Karpas-422 (cell line): Measurements from ENCODE around the gene ABCB9. TPM values are rescaled to one million over a fixed set of nuclear protein-coding genes. Genes with fewer than 3 reads are reported as not detected.

Source experiments
- DNase-seq: peaks from one replicate; pipeline ENCODE4 v3.0.0-alpha.2; 2015
- H2AFZ ChIP-seq: fragments of 200-600 bp; sonication (generic); 2 replicates; pipeline ENCODE4 v1.6.1; 2014; ENCODE audit warnings: antibody characterized with exemption, low read length, mixed read lengths
- H3K27ac ChIP-seq: fragments of 200-600 bp; sonication (generic); 2 replicates; pipeline ENCODE4 v1.5.1; 2014; ENCODE audit warnings: mild to moderate bottlenecking, low read length, moderate library complexity
- H3K27me3 ChIP-seq: fragments of 200-600 bp; sonication (generic); 2 replicates; pipeline ENCODE4 v1.6.1; 2014; ENCODE audit warnings: low read length, mixed read lengths
- H3K36me3 ChIP-seq: fragments of 200-600 bp; sonication (generic); 2 replicates; pipeline ENCODE4 v1.6.1; 2014; ENCODE audit warnings: low read length, mixed read lengths; ENCODE audit not compliant: insufficient read depth
- H3K4me1 ChIP-seq: fragments of 200-600 bp; sonication (generic); 2 replicates; pipeline ENCODE4 v1.6.1; 2014; ENCODE audit warnings: mild to moderate bottlenecking, low read length, mixed read lengths
- H3K4me2 ChIP-seq: fragments of 200-600 bp; sonication (generic); 2 replicates; pipeline ENCODE4 v1.6.1; 2014; ENCODE audit warnings: low read length, low read depth, mild to moderate bottlenecking; ENCODE audit not compliant: poor library complexity, severe bottlenecking
- H3K4me3 ChIP-seq: fragments of 200-600 bp; sonication (generic); 2 replicates; pipeline ENCODE4 v1.5.1; 2014; ENCODE audit warnings: mild to moderate bottlenecking, antibody characterized with exemption, low read length, mixed read lengths
- H3K79me2 ChIP-seq: fragments of 200-600 bp; sonication (generic); 2 replicates; pipeline ENCODE4 v1.6.1; 2014; ENCODE audit warnings: mild to moderate bottlenecking, low read length, mixed read lengths
- H3K9ac ChIP-seq: fragments of 200-600 bp; sonication (generic); 2 replicates; pipeline ENCODE4 v1.6.0; 2014; ENCODE audit warnings: low read length
- H3K9me2 ChIP-seq: fragments of 200-600 bp; sonication (generic), shearing (Covaris generic); replicated peaks from 2 replicates; pipeline ENCODE4 v1.6.0; 2014; ENCODE audit warnings: mild to moderate bottlenecking, low read length, moderate library complexity; ENCODE audit not compliant: insufficient read depth
- H3K9me3 ChIP-seq: fragments of 300-700, 200-600 bp; sonication (generic); 2 replicates; pipeline ENCODE4 v1.6.1; 2014; ENCODE audit warnings: low read length, mixed read lengths
- H4K20me1 ChIP-seq: fragments of 200-600 bp; sonication (generic); 2 replicates; pipeline ENCODE4 v1.6.1; 2014; ENCODE audit warnings: mild to moderate bottlenecking, antibody characterized with exemption, low read length, low read depth; ENCODE audit not compliant: insufficient read depth
- total RNA-seq: library from RNA; depleted of rRNA; stranded (reverse); fragments of >200 nt; shearing (Covaris generic); gene quantifications from 2 replicates; pipeline ENCODE4 v1.2.3, GENCODE V29; 2014; ENCODE audit warnings: low replicate concordance

The ABCB9 gene
- total RNA-seq, 1 experiment from 2014 or later: 1.5 TPM

DNA sequence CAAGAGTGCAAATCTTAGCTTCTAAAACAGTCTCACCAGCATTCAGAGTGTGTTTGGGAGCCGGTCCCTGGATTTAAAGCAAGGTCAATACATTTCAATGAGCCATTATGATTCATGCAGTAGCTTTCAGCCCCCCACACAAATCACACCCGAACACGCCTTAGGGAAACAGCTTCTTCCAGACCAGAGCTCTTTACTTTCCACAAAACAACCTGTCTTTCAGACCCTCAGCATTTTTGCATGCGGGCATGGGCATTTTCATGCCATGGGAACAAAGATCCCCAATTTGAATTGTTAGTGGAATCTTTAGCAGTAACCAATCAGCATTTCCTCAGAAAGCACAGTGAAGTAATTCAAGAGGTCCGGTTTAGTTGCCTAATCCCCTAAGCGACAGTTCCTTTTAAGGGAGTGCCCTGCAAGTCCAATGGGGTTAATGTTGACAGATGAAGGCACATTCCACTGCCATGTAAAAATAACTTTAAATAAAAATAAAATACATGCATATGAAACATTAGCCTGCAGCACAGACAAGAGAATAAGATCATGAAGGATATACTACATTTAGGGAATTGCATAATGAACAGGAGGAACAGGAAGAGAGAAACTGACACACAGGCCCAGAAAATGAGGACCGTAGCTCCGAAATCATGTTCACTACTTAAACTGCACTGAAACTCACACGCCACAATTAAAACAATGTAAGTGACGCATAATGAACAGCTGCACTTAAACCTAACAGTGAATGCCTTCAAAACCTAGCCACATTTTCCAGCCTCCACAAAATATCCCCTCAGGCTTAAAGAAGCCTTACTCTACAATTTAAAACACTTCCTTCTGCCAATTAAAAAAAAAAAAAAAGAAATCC is 74.4 kb downstream of the ABCB9 start:
- Histone ChIP-seq H3K79me2 (no peaks in the 10 kb centered on the region), H3K27me3 (no peaks in the 10 kb centered on the region), H3K4me3 (no peak overlapping the region), H3K36me3 (no peaks in the 10 kb centered on the region), H3K9ac (no peak overlapping the region), H3K9me3 (no peaks in the 10 kb centered on the region), H3K4me2 (no peak overlapping the region), H4K20me1 (no peaks in the 10 kb centered on the region), H2AFZ (no peak overlapping the region), H3K27ac (no peak overlapping the region), H3K4me1 (peaks cover 22% of the 10 kb centered on the region), H3K9me2 (no peaks in the 10 kb centered on the region)
- no peak for DNase-seq

DNA sequence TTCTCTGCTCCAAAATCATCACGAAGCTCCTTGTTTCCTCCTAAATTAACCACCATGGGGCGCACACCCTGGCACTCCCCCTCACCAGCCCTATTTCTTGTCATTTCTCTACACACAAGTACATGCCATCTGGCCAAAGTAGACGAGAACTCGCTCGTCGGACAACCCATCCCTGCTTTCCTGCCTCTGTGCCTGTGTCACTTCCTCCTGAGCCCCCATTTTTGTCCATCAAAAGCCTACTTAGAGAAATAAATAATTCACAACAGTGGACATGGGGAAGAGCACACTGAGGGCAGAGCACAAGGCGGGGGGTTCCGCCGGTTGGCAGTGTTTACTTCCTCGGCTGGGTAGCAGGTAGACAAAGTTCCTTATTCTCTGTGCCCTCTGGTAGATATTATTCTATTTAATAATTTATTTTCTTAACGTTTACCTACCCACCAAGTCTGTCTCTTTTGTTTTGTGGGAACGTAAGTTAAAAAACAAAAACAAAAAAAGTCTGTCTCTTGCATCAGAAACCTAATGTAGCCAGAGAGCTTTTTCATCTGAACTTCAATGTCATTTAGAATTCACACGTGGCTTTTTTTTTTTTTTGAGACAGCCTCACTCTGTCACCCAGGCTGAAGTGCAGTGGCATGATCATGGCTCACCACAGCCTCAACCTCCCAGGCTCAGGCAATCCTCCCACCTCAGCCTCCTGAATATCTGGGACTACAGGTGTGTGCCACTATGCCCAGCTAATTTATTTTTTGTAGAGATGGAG is 76.3 kb downstream of the ABCB9 start:
- H3K27ac ChIP-seq: no peak overlapping the region
- peaks cover 22% of the 10 kb centered on the region for H3K4me1 ChIP-seq
- no peaks in the 10 kb centered on the region for H3K27me3 ChIP-seq
- no peaks in the 10 kb centered on the region for H4K20me1 ChIP-seq
- no peak overlapping the region for H3K4me2 ChIP-seq
- no peak for DNase-seq
- no peaks in the 10 kb centered on the region for H3K9me2 ChIP-seq
- H3K9ac ChIP-seq: no peak overlapping the region
- no peak overlapping the region for H3K4me3 ChIP-seq
- H2AFZ ChIP-seq: no peak overlapping the region
- H3K79me2 ChIP-seq: no peaks in the 10 kb centered on the region
- H3K9me3 ChIP-seq: no peaks in the 10 kb centered on the region
- no peaks in the 10 kb centered on the region for H3K36me3 ChIP-seq

DNA sequence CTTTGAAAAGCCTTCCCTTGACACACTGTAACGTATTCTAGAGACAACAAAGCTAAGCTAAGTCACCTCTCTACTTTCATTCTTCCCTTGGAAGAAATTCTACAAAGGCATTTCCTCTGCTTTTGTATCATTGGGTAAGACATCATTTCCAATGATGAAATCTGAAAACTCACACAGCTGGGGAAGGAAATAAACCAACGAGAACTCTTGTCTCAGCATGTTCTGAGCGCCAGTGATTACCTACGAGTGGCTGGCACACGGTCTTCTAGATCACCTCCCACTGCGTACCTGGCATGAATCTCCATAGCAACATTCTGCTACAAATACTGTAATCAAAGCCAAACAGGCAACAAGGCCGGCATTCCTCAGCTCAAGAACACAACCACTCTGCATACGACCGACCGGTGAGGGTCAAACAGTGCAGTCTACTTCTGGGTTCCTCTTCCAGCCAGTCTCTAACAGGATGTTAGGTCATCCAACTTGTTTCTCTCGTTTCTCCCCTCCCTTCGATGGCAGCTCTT is 78.0 kb downstream of the ABCB9 start:
- no peak for DNase-seq
- Histone ChIP-seq H2AFZ (no peak overlapping the region), H3K9me2 (no peaks in the 10 kb centered on the region), H3K4me1 (peaks cover 22% of the 10 kb centered on the region), H3K4me3 (no peak overlapping the region), H3K4me2 (no peak overlapping the region), H3K79me2 (no peaks in the 10 kb centered on the region), H4K20me1 (no peaks in the 10 kb centered on the region), H3K27me3 (no peaks in the 10 kb centered on the region), H3K9me3 (no peaks in the 10 kb centered on the region), H3K9ac (no peak overlapping the region), H3K27ac (no peak overlapping the region), H3K36me3 (no peaks in the 10 kb centered on the region)

DNA sequence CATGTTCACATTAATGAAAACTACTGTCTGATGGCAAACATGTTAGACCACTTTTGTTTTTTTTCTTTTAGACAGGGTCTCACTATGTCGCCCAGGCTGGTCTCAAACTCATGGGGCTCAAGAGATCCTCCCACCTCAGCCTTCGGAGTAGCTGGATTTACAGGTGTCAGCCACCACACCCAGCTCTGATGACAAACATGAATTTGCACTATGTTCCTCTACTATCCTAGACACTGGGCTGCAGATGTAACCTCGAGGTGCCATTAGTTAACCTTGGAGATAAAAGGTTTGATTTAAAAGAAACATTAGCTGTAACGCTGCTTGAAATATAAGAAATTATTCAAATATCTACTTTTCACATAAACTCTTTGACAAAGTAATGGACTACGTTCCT is 78.4 kb downstream of the ABCB9 start:
- no peaks in the 10 kb centered on the region for H4K20me1 ChIP-seq
- H3K27me3 ChIP-seq: no peaks in the 10 kb centered on the region
- H3K36me3 ChIP-seq: no peaks in the 10 kb centered on the region
- peaks cover 22% of the 10 kb centered on the region for H3K4me1 ChIP-seq
- H3K4me2 ChIP-seq: no peak overlapping the region
- no peak overlapping the region for H3K27ac ChIP-seq
- DNase-seq: no peak
- H3K79me2 ChIP-seq: no peaks in the 10 kb centered on the region
- no peak overlapping the region for H3K9ac ChIP-seq
- H2AFZ ChIP-seq: no peak overlapping the region
- no peak overlapping the region for H3K4me3 ChIP-seq
- H3K9me3 ChIP-seq: no peaks in the 10 kb centered on the region
- H3K9me2 ChIP-seq: no peaks in the 10 kb centered on the region

DNA sequence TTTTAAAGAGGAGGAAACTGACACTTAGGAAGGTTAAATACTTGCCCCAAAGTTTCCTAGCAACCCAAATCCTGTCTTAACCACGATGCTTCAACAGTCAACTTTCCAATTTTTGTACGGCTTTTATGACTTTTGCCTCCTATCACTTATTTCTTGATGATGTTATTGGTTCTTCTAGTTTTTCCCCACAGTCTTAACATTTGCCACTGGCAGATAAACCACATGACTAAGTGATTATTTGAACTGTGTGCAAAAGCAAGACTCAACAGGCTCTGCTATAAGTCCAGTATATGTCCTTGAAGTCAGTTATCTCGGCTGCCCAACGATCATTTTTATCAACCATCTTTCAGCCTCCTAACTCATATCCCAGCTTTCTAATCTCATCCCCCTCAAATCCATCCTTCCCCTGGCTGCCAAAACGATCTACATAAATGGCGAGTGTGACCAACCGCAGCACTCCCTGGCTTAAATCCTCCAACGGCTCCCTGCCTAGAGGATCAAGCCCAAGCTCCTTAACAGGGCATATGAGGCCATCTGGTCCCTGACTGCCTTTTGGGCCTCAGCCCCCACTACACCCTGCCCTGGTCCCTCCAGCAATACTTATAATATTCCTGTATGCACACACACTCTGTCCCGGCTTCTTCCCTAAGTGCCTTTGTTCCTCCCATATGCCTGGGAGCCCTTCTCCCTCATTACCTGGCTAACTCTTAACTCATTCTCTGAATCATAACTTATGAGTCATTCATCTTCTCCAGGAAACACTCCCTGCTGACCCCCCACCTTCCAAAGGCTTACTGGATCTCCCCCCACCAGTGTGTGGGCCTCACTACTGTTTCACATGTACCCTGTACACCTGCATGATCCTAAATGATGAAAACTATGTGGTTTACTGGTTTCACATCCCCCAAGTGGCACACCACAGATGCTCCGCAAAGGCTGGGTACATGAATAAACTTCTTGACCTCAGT is 79.1 kb downstream of the ABCB9 start:
- no peaks in the 10 kb centered on the region for H3K79me2 ChIP-seq

DNA sequence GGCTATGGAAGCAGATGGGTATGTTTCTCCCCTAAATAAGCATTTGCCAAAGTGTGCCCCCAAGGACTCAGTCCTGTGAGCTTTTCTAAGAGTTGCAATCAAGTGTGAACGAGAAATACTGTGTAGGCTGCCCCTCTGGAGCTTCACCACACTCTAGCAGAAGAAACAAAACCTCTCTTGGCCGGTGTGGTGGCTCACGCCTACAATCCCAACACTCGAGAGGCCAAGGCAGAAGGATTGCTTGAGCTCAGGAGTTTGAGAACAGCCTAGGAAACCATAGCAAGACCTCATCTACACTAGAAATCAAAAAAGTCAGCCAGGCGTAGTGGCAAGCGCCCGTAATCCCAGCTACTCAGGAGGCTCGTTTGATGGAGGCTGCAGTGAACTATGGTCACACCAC is 80.1 kb downstream of the ABCB9 start:
- no peak overlapping the region for H3K27ac ChIP-seq
- DNase-seq: no peak

More for the DNA sequence above, 79.1 kb downstream of the ABCB9 start:
- H3K9me2 ChIP-seq: no peaks in the 10 kb centered on the region
- H3K9me3 ChIP-seq: no peaks in the 10 kb centered on the region
- no peak overlapping the region for H3K9ac ChIP-seq
- H3K4me1 ChIP-seq: peaks cover 22% of the 10 kb centered on the region
- no peak overlapping the region for H3K4me3 ChIP-seq
- no peak overlapping the region for H3K4me2 ChIP-seq
- no peak overlapping the region for H2AFZ ChIP-seq
- DNase-seq: no peak
- H3K27me3 ChIP-seq: no peaks in the 10 kb centered on the region
- no peaks in the 10 kb centered on the region for H4K20me1 ChIP-seq
- no peaks in the 10 kb centered on the region for H3K36me3 ChIP-seq
- H3K27ac ChIP-seq: no peak overlapping the region

DNA sequence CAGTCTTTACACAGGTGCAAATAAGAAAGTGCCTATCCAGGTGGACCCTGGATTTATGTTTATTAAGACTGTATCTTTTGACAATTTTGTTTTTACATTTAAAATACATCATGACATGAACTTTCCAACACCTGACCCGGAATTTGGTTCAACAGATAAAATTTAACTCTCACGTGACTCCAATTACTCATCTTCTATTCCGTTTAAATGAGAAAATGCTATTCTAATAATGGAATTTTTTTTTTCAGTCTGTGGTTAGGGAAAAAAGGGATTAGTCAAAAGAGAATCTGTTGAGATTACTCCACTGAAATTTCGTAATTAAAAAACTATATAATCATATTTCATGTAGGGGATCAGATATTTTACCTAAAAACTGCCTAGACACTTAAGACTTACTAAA is 81.4 kb downstream of the ABCB9 start:
- Histone ChIP-seq H2AFZ (no peak overlapping the region), H3K9me3 (no peaks in the 10 kb centered on the region), H3K9ac (no peak overlapping the region), H3K36me3 (no peaks in the 10 kb centered on the region), H3K27ac (no peak overlapping the region), H3K4me3 (no peak overlapping the region), H3K4me2 (no peak overlapping the region), H4K20me1 (no peaks in the 10 kb centered on the region), H3K27me3 (no peaks in the 10 kb centered on the region), H3K79me2 (no peaks in the 10 kb centered on the region), H3K4me1 (peaks cover 12% of the 10 kb centered on the region), H3K9me2 (no peaks in the 10 kb centered on the region)
- DNase-seq: no peak

More for the DNA sequence above, 80.1 kb downstream of the ABCB9 start:
- no peak overlapping the region for H3K4me2 ChIP-seq
- H3K9me2 ChIP-seq: no peaks in the 10 kb centered on the region
- no peak overlapping the region for H2AFZ ChIP-seq
- H3K9me3 ChIP-seq: no peaks in the 10 kb centered on the region
- no peaks in the 10 kb centered on the region for H4K20me1 ChIP-seq
- no peaks in the 10 kb centered on the region for H3K79me2 ChIP-seq
- H3K36me3 ChIP-seq: no peaks in the 10 kb centered on the region
- H3K9ac ChIP-seq: no peak overlapping the region
- H3K27me3 ChIP-seq: no peaks in the 10 kb centered on the region
- H3K4me1 ChIP-seq: peaks cover 14% of the 10 kb centered on the region
- H3K4me3 ChIP-seq: no peak overlapping the region
